T-helper 1 cell treated with Interleukin-12 subunit alpha and Interleukin-12 subunit beta and Interleukin-4 antibody, amounts not matched to agents 30 ng/mL and 1 ng/mL, for 36 hours (primary cell): ENCODE results near the gene ZNF439. TPM values are rescaled to one million over a fixed set of nuclear protein-coding genes. Genes with fewer than 3 reads are reported as not detected.
"Not testable (repeated sequence)": the region's sequence is repeated elsewhere in the genome, so short reads cannot be mapped to it uniquely, and the experiment has no call there.

ENCODE experiments used
- intact Hi-C: fragments of 100-400 bp; cut with micrococcal nuclease; formaldehyde crosslinking; loops from one replicate; pipeline ENCODE4 v1.15.1; 2024
- total RNA-seq: library from RNA; stranded (reverse); gene quantifications from 2 replicates; pipeline ENCODE4 v1.2.3, GENCODE V29; 2022

Gene ZNF439
- total RNA-seq, 1 donor from 2014 or later: 7.4 TPM

DNA sequence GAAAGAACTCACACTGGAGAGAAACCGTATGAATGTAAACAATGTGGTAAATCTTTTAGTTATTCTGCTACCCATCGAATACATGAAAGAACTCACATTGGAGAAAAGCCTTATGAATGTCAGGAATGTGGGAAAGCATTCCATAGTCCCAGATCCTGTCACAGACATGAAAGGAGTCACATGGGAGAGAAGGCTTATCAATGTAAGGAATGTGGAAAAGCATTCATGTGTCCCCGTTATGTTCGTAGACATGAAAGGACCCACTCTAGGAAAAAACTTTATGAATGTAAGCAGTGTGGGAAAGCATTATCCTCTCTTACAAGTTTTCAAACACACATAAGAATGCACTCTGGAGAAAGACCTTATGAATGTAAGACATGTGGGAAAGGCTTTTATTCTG, 19.2 kb downstream of the ZNF439 start:
- intact Hi-C loops: not testable (repeated sequence)

DNA sequence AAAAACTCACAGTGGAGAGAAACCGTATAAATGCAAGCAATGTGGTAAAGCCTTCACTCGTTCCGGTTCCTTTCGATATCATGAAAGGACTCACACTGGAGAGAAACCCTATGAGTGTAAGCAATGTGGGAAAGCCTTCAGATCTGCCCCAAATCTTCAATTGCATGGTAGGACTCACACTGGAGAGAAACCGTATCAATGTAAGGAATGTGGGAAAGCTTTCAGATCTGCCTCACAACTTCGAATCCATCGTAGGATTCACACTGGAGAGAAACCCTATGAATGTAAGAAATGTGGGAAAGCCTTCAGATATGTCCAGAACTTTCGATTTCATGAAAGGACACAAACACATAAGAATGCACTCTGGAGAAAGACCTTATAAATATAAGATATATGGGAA, 19.7 kb downstream of the ZNF439 start:
- intact Hi-C loops: no loop called here

DNA sequence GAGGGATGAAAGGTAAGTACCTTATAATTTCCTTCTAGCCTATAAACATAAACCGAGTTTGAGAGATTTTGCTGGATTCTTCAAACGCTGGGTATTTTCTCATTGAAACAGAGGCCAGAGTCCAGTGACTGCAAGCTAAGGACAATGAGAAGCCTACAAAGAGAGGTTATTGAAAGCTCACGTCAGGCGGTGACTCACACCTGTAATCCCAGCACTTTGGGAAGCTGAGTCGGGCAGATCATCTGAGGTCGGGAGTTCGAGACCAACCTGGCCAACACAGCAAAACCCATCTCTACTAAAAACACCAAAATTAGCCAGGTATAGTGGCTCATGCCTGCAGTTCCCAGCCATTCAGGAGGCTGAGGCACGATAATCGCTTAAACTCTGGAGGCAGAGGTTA, 24.1 kb downstream of the ZNF439 start:
- intact Hi-C loops: no loop called here

DNA sequence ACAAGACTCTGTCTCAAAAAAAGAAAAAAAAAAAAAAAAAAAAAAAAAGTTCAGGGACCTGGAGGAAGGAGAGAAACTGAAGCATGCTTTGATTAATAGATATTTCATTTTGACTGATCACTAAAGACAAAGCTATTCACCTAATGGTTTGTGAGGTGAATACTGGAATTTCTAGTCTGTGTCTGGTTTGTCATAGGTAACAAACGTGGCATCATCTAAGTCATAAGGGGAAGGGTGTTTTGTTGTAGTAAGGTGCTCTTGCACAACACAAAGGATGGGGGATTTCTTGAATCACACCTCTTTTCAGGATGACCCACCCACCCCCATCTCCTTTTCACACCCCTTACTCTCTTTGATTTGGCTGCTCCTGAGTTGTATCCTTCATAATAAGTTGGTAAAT, 25.2 kb downstream of the ZNF439 start:
- intact Hi-C loops: no loop called here

DNA sequence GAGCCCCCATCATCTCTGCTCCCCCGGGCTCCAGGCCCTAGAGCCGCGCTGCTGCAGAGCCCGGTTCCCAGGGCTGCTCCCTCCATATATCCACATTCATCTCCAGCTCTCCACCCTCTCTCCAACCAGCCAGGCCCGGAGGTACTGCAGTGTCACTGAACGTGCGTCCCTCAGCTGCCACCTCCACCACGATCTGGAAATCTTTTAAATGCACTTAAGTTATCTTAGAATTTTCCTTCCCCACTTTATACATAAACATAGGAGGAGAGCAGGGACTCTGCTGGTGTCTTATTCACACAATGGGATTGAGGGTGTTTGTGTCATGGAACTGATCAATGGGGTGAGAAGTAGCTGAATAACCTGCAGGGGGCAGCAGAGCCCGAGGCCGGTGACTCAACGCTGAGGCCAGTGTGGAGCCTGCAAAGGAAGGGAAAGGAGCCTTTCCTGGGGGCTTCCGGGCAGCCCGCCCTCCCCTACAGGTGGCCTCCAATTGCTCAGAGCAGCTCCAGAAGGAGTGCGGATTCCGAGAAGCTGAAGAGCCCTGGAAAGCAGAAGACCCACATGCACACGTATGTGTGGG, 31.3 kb downstream of the ZNF439 start:
- intact Hi-C loops: loop anchor here (2.0 to 5.0 kb wide), 3 partner anchors 45 to 213 kb away; partner anchors contain the start of genes ZNF491 and ZNF700

DNA sequence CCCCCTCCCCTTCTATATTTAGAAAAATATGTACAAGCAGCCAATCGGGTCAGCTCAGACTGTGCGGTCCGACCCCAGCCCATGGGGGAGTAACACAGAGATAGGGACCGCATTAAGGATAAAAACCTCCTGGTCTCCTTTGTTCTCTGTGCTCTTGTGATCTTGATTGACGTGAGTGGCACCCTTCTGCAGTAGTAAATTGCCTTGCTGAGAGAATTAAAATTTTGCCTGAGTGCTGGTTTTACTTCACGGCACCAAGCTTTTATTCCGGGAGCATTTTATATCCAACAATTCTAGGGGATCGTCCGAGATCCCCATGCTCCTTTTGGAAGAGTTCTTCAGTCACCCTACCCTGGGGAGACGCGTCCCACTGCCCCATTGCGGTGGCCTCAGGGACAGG, 32.1 kb downstream of the ZNF439 start:
- intact Hi-C loops: loop anchor here (2.0 to 5.0 kb wide), 3 partner anchors 44 to 212 kb away; partner anchors contain the start of genes ZNF491 and ZNF700

DNA sequence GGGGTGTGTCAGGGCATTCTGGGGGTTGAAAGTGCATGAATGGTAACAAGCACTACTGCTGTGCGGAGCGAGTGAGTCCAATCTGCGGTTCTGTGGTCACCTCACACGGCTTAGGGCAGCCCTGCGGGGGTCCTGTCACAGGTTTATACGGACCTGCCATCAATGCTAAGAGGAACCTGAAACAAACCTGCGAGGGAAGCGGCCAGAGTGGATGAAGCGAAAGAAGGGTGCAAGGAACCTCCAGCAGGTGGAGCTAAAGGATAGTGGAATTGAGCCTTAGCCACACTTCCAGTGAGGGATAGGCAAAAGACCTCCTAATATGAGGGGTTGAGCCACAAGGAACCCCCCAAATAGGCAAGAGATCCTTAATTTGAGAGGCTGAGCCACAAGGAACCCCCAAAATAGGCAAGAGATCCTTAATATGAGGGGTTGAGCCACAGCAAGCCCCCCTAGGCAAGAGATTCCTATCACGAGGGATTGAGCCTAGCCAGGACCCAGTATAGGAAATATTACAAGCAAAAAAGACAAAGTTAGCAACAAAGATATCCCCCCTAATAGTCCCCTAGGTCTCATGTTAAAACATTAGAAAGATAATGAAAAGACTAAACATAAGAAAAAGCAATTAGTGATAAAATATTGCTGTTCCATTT, 32.8 kb downstream of the ZNF439 start:
- intact Hi-C loops: loop anchor here (1.0 to 5.0 kb wide), 5 partner anchors 44 to 260 kb away; partner anchors contain the start of genes ZNF491 and ZNF700

DNA sequence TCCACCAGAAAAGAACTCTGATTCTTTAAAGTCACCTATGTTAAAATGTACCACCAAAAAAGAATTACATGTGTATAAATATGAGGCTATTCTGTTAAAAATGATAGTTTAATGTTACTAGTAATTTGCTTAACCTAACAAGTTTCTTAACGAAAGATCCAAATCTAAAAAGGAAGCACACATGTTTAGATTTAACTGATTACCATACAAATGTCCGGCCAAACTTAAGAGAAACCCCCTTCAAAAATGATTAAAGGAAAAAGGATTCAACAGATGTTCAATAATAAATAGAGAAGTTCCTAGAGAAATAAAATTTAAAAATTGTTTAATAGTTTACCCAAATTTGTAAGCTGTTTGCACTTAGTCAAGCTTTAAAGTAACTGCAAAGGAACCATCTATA, 34.1 kb downstream of the ZNF439 start:
- intact Hi-C loops: loop anchor here (5.0 kb wide), 1 partner anchor 210 kb away; no protein-coding TSS in a partner anchor

DNA sequence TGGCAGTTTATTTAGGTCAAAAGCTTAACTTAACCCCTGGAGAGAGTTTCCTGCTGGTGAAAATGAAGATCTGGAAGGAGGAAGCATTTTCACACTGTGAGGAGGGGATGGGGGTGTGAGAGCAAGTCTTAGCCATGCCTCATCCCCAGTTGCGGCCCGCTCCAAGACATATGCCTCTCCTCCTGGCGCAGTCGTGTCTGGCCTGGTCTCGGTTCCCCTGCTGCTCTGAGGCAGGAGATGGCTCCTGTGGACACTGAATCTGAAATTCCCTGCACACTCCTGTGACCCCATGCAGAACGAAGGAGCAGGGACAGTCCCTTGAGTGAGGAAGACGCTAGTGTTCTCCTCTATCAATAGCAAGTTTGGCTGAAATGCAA, 38.7 kb downstream of the ZNF439 start:
- intact Hi-C loops: no loop called here

DNA sequence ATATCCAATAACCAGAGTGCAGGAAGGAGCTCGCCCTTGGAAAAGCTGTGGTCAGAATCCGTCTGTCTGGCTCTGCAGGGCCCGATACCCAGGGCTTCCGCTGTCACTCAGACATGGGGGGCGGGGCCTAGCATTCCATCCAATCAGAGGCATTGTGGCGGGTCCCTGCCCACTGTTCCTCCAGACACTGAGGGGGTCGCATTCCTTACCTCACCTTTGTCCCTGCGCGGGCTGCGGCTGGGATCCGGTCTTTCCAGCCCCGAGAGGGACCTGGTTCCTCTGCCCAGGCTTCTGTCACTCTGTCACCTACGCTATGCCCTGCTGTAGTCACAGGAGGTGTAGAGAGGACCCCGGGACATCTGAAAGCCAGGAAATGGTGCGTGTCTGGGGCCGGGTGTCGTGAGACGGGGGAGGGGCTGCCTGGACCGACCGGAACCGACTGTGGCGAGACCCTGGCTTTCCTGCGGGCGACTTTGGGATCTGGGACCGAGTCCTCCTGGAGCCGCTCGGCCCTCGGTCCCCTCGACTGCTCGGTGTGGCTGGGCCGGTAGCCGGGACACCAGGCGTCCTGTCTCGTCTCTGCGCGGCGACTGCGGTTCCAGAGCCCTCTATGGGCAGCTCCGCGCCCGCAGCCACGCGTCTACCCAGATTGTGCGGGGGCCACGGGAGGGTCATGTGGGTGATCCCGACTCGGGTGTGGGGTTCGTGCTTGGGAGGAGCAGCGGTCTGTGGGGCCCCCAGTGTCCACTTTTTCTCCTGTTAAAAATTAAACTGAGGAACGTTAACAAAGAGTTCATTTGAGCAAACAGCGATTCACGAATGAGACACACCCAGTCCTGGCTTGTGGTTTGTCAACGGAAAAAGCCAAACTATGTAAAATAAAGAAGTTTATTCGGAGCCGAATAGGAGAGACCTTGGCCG, 39.3 kb downstream of the ZNF439 start, which contains the start of gene ZNF69:
Gene ZNF69 (plus strand): TSS at position 172 of the 921 bp plus-strand sequence. CDS start 142 bp downstream, at position 314.
- intact Hi-C loops: loop anchor here (1.0 kb wide), 1 partner anchor 35 kb away; no protein-coding TSS in a partner anchor

DNA sequence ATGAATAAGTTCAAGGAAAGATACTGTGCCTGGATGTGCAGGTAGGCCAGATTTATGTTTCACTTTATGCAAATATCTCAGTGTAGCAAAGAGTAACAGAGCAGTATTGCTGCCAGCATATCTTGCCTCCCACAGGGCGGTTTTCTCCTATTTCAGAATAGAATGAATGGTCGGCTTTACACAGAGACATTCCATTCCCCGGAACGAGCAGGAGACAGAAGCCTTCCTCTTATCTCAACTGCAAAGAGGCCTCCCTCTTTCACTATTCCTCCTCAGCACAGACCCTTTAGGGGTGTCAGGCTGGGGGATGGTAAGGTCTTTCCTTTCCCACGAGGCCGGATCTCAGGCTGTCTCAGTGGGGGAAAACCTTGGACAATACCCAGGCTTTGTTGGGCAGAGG, 41.4 kb downstream of the ZNF439 start:
- intact Hi-C loops: not testable (repeated sequence)

DNA sequence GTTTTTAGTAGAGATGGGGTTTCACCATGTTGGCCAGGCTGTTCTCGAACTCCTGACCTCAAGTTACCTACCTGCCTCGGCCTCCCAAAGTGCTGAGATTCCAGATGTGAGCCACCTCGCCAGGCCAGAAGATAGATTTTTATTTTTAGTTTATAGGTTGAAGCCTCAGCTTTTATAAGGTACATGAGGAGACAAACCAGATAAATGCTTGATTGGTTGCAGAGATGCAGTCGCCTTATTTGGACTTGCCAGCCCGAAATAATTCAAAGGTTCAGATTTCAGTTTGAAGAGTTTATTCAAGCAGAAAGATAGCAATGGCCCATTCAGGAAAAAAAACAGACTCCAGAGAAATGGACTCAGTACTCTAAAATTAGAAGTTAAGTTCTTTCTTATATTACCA, 42.1 kb downstream of the ZNF439 start:
- intact Hi-C loops: no loop called here

DNA sequence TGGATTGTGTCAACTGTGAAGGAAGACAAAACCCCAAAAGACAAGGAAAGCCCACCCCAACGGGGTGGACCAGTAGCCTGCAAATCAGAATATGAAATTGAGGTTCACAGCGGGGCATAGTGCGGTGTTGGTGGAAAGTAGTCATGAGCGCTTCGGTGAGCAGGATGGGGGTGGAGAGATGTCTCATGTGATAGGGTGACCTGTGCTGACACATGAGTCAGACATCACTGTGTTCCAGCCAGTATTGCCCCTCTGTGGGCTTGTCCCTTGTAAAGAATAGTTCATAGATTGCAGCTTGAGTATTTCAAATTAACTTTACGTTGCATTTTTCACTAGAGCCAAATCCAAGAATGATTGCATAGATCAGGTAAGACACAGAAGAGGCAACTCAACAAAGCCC, 46.3 kb downstream of the ZNF439 start:
- intact Hi-C loops: no loop called here

DNA sequence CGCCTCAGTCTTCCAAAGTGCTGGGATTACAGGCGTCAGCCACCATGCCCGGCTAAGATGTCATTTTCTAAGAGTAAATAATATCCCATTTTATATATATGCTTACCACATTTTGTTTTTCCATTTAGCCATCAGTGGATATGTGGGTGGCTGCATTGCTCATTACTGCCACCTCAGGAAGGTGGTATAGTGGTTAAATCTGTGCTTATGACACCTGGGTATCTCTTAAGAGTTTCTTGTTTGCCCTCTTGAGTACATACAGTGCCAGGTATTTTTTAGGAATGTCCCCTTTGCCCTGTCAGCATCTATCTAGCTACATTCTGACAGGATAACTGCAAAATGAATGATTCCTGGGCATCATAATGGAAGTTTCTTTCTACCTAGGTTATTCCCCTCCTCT, 53.7 kb downstream of the ZNF439 start:
- intact Hi-C loops: no loop called here

DNA sequence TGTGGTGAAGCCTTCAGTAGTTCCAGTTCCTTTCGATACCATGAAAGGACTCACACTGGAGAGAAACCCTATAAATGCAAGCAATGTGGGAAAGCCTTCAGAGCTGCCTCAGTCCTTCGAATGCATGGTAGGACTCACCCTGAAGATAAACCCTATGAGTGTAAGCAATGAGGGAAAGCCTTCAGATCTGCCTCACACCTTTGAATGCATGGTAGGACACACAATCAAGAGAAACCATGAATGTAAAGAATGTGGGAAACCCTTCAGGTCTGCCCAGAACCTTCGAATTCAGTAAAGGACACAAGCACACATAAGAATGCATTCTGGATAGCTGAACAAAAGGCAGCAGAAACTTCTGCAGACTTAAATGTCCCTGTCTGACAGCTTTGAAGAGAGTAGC, 57.4 kb downstream of the ZNF439 start:
- intact Hi-C loops: no loop called here

DNA sequence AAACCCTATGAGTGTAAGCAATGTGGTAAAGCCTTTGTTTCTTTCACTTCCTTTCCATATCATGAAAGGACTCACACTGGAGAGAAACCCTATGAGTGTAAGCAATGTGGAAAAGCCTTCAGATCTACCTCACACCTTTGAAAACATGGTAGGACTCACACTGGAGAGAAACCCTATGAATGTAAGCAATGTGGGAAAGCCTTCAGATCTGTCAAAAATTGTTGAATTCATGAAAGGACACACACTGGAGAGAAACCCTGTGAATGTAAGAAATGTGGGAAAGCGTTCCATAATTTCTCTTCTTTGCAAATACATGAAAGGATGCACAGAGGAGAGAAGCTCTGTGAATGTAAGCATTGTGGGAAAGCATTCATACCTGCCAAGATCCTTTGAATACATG, 63.4 kb downstream of the ZNF439 start:
- intact Hi-C loops: not testable (repeated sequence)

DNA sequence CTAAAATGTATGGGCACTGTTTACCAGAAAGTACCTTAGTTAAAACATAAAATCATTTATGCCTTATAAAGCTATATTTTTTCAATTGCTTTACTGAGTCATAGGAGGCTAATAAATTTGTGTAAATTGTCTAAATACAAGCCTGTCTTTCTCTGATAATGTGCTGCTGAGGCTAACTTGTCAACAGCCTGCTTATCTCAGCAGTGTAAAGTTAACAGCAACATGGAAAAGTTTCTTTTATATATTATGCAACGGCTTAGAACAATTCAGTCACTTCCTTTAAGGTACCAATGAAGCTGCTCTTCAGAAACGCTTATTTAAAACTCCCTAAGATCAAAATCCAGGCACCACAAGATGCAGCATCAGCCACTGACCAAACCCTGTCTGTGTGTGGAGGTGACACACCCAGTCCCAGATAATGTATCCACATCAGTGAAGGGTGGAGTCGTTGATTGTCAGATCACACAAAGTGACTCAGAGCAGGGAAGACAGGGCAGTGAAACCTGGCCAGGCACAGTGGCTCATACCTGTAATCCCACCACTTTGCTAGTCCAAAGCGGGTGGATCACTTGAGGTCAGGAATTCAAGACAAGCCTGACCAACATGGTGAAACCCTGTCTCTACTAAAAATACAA, 66.0 kb downstream of the ZNF439 start:
- intact Hi-C loops: not testable (repeated sequence)
